Measurements from ENCODE around the gene SLCO6A1.

GRCh38 chr5:102511666-102512065 lies 12.9 kb upstream of the SLCO6A1 start:
- TF ChIP-seq CTCF (optimal IDR thresholded peaks at IDR 0.05 in 1 of 3, IDR thresholded peaks at IDR 0.05 in 1 of 3, conservative IDR thresholded peaks at IDR 0.05 in 1 of 3; ENCODE audit: extremely low read depth in 1 of 3, insufficient read depth in 2 of 3, low read length in 3 of 3), result no peak
- no peak for TF ChIP-seq EZH2 (IDR thresholded peaks at IDR 0.05; ENCODE audit: low read length)

Measured in keratinocyte (primary cell).